HG03159 (cell line): ENCODE measurements around the gene COA1.
"Not testable (repeated sequence)": the region's sequence is repeated elsewhere in the genome, so short reads cannot be mapped to it uniquely, and the experiment has no call there.

Source experiments
- ATAC-seq: cut with Tn5 transposase; IDR thresholded peaks from one replicate; pipeline ENCODE4 v1.9.1; 2021; ENCODE audit warnings: mild to moderate bottlenecking, moderate library complexity; ENCODE audit not compliant: unreplicated experiment

The COA1 gene

GRCh38 chr7:43609097-43609496, 120.2 kb downstream of the COA1 start:
- ATAC-seq, result no peak

- no peak for ATAC-seq
These were observed 125.1 kb downstream of the COA1 start for GRCh38 chr7:43604251-43604650.

- no peak for ATAC-seq
These were observed 127.1 kb downstream of the COA1 start for GRCh38 chr7:43602256-43602655.

GRCh38 chr7:43600056-43600455, 129.3 kb downstream of the COA1 start:
- ATAC-seq, result no peak

- ATAC-seq, result not testable (repeated sequence)
These were observed 132.9 kb downstream of the COA1 start for GRCh38 chr7:43596426-43596825.

GRCh38 chr7:43594020-43594419, 135.3 kb downstream of the COA1 start:
- no peak for ATAC-seq

- no peak for ATAC-seq
These were observed 136.3 kb downstream of the COA1 start for GRCh38 chr7:43593010-43593409.

- no peak for ATAC-seq
These were observed 137.0 kb downstream of the COA1 start for GRCh38 chr7:43592326-43592725.

- ATAC-seq, result no peak
These were observed 137.7 kb downstream of the COA1 start for GRCh38 chr7:43591558-43592180.

GRCh38 chr7:43590862-43591557, 138.3 kb downstream of the COA1 start:
- peak; percentile 74 for ATAC-seq

- ATAC-seq, result no peak
These were observed 139.6 kb downstream of the COA1 start for GRCh38 chr7:43589728-43590127.
